GM19239 (cell line): ENCODE results near the gene KIF5C.

ENCODE experiments used
- DNase-seq: peaks from one replicate; pipeline ENCODE4 v3.0.0; 2011; ENCODE audit warnings: low spot score; ENCODE audit not compliant: insufficient read length
- FAIRE-seq: peaks from 2 replicates; lab custom pipeline; 2011; peaks lifted over from hg19 to GRCh38; lab: Jason Lieb, UNC

The KIF5C gene

DNA sequence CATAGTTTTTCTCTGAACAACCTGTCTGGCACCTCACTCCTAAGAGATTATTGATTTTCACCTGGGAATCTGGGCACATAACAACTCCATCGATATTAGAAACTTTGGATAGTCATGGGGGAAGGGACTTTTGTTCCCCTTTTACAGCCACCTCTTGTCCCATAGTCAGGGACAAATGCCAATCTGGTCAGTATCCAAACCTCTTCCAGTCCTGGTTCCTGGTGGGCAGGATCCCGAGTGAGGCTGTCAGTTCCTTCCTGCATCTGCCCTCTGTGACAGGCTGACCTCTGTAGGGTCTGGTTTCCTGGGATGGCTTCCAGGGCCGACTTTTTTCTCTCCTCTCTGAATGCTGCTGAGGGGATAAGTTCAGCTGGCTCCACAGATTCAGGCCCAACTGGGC, 11.0 kb downstream of the KIF5C start:
- DNase-seq: no peak
- no peak for FAIRE-seq

DNA sequence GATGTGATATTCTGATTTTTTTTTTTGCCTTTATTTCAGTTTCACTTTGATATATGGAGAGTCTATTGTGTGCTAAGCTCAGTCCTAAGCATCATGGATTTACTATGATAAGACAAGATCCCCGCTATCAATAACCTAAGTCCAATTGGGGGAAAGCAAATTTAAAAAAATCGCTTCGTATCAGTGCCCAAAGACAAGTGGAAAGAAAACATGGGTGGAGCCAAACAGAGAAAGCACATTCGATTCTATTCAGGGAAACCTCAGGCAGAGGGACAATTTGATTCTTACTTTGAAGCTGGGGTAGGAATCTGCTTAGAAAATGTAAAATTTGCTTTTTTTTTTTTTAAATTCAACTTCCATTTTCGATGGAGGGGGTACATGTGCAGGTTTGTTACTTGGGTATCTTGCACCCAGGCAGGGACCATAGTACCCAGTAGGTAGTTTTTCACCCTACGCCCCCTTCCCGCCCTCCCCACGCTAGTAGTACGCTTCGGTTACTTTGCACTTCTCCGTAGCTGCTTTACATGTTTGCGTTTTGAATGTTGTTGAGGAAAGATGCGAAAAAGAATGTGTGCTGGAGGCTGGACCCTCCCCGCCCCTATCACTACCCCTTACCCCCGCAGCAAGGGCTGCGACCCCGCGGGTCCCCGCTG, 12.4 kb downstream of the KIF5C start:
- DNase-seq (no peak), FAIRE-seq (no peak)

DNA sequence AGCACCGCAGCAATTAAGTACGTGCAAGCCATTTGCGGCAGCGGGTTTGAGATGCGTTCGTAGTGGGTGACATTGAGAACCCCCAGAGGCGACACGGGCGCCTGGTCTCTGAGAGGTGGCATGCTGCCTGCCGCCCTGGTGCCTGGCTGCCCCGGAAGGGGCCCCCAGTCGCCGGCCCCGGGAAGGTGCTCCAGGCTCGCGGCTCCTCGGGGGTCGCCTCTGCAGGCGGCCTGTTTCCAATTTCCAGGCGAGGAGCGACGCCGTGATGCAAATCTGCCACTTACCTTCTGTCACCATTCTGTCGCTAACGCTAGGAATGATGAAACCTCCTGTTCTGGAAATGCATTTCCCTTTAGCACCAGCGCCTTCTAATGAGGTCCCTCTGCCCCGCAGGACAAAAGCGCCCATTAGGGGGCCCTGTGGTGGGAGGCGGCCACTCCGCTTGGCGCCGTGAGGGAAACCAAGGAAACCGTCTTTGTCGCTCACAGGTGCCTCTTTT, 13.0 kb downstream of the KIF5C start:
- FAIRE-seq (no peak), DNase-seq (no peak)

DNA sequence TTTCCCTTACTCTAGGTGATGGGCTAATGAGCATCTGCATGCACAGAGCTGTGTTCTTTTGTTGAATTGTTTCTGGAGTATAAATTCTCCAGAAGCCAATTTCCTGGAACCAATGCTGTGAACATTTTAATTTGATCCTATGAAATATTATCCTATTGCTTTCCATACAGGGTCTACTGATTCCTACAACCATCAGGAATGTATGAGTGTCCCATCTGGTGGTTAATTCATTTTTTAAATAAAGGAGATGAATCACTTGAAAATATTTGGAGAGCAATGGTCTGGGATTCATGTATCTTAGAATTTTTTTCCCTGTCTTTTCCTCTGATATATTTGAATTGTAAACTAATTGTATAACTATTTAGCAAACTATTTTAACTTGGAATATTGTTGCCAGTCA, 14.0 kb downstream of the KIF5C start:
- DNase-seq: no peak

DNA sequence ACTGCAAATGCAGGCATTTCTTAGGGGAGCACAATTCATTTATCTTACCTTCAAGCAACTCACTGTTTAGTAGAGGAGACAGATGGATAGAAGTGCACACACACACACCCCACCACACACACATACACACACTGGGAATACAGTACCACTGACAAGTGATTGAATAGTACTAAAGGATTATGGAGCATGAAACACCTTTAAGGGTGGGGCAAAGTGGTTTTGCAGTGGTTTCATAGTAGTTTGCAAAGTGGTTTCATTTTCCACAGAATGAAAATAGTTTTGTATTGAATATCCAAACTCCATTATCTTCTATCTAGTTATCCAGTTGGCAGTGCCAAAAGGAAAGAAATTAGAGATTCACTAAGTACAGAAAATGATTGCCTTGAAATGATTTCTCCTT, 18.9 kb downstream of the KIF5C start:
- FAIRE-seq (no peak), DNase-seq (no peak)

More for the DNA sequence above, 14.0 kb downstream of the KIF5C start:
- FAIRE-seq: no peak

DNA sequence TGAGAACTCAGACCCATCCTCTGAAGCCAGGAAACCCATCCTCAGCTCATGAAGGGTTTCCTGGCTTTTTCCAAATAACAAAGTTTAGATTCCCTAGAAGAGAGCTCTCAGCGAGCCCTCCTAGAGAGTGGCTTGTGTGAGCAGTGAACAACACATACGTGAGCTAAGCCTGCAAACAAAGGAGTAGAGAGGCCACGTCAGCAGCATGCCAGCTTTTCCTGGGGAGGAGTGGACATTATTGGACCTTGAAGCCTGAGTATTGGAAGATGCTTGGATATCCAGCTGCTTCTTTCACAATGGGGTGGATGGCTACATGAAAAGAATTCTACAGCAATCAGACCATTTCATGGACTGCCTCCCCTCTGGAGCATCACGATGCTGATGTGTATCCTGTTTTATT, 21.1 kb downstream of the KIF5C start:
- no peak for DNase-seq
- FAIRE-seq: no peak

DNA sequence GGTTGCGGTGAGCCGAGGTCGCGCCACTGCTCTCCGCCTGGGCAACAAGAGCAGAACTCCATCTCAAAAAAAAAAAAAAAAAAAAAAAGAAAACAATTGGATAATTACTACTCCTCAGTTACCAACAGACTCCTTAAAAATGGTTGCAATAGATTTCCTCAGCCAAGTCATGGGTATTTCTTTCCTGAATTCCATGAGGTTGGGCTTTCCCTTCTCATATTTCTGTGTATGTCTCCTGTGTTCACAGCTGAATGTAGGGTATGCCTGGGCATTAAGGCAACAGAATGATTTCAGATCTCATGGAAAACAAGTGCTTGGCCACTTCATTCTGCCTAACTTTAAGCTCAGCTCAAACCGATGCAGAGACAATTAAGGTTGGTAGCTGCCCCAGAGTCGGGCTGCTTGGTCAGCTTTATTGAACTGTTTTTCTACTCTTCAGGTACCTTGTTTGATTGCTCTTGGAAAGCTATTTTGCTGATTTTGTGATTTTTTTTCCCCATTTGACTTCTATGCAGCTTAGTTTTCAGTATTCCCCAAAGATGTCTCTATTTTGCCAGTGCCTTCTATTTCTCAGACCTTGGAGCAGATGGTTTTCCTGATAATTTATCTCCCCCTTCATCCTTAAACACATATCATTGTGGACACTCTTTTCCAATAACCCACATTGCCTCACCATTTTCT, 24.8 kb downstream of the KIF5C start:
- no peak for FAIRE-seq
- DNase-seq: no peak

DNA sequence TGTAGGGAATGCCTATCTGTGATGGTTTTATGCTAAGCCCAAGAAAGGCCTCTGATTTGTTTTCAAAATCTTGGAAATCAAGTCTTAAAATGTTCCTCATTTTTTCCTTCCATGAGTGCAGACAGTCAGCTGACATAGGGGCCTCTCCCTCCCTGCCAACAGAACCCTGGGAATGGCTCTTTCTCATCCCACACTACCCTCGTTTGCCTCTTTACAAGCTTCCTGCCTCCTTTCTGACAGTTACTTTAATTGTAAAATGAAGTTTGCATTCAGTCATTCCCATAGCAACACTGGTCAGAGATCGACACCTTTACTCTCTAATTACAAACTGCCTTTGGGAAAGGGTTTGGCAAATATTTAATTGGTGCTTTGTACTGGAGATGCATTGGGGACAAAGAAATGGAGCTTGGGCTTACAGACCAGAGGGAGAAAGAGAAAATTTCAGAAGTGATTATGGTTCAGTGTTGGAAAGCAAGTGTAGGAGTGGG, 25.4 kb downstream of the KIF5C start:
- DNase-seq: no peak
- FAIRE-seq: no peak

DNA sequence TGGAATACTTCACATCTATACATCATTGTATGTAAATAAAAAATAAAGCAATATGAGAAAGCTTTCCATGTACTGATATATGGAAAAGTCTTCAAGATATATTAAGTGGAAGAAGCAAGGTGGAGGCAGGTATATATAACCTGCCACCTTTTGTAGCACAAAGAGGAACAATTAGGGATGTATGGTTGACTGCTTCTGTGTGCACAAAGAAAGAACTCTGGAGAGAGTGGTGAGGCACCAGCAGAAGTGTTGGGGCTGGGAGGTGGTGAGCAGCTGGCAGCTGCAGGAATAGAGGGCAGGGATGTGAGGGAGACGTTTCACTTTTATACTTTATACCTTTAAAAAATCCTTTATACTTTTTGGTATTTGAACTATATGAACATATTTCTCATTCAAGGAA, 26.1 kb downstream of the KIF5C start:
- DNase-seq: no peak
- no peak for FAIRE-seq

DNA sequence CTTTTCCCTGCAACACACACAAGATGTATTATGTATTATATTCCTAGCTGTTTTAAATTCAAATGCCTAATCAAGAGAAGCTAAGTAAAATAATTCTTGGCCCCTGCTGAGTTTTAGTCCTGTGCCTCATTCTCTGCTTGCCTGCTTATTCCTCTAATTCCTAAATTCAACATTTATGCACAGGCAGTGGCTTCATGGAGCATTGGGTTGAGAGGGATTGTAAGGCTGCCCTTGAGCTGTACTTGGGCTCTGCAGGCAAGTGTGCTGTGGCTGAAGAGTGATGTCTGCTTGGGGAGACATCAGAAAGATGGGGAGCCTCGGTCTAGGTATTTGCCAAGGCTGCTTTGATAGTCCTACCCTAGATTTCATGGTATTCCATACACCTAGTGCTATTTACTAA, 27.8 kb downstream of the KIF5C start:
- FAIRE-seq (no peak), DNase-seq (no peak)

DNA sequence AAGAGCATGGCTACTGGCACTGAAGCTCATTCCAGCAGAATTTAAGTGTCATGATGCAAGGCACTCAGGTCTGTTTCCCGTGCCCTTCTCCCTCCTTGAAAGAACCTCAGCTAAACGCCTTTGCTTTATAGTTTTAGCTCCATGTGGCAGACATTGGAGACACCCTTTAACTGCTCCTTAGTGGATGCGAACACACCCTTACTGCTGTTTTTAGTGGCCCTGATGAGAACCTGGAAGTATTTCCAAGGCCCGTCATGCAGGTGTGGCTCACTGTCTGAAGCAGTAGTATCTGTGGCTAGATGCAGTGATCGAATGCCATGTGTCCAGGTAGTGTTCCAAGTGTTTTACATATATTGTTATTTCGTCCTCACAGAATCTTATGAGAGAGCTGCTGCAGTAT, 28.3 kb downstream of the KIF5C start:
- DNase-seq (no peak), FAIRE-seq (no peak)

DNA sequence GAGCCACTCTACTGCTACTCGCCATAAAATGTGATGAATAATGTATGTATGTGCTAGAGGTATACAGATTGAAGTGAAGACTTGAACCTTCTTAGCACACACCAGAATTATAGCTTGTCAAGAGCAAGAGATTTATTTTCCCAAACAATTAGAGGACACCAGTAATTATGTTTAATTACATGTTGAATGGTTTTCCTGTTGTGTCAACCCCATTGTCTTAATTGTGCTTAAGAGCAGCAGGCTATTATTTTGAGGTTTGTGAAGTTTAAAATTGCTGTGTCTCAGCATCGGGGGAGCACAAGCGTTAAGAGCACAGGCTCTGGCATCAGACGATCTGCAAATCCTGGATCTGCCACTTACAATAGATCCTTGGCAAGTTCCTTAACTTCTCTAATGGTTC, 29.0 kb downstream of the KIF5C start:
- FAIRE-seq: no peak
- DNase-seq: no peak

DNA sequence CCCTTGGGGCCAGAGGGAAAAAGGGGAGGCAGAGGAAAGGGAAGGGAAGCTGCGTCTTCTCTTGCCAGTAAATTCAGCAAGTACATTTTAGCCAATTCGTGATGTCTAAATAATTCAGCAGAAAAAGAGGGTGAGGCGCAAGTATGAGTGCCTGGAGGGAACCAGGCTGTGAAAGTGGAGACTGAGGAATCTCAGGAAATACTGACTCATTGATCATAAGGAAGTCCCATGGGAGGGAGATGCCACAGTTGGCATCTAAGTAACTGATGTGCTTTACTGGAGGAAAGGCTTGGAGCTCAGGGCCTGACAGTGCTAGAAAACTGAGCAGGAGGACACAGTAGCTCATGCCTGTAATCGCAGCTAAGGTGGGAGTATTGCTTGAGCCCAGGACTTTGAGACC, 31.1 kb downstream of the KIF5C start:
- FAIRE-seq (no peak), DNase-seq (no peak)

DNA sequence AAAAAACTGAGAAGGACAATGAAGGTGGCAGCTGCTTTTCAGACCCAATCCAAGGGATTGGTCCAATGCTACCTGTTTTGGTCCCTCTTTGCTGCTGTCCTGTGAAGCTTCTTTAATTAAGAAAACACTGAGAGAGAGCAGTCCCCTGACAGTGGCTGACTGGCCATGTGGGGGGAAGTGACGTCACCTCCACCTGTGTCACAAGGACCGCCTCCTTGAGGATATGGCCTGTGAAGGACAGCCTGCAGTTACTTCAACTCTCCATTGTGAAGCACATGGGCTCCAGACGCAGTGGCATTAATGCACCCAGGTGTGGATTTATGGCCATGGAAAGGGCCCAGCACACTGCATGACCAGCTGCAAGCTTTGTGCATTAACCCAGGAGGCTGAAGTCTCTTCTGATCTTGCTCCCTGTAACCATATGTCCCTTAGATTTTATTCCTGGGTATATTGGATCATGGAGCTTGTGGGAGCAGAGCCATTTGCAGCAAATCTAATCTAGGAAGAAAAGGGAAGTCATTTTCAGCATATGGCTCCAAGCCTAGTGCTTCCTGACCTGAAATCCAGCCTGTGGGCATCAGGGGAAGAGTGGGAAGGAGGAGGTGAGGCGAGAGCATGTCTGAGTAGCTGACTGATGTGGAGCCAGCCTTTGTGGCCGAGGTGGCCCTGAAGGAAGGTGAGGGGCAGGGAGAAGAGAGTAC, 32.2 kb downstream of the KIF5C start:
- no peak for FAIRE-seq
- DNase-seq: no peak

DNA sequence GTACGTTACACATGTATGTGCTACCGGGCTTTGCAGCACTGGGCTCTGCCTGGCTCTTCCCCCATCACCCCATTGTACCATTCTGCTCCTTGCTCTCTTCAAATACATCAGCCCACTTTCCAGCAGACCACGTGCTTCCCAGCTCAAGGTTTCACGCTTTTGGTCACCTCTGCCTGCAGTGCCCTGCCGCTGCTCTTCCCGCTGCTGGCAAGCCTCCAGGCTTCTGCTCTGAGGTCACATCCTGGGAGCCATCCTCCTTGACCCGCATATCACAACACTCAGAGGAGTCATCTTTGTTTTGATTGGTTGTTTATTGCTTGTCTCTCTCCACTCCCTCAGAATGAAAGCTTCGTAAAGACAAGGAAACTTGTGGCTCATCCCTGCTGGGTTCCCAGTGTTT, 34.1 kb downstream of the KIF5C start:
- no peak for DNase-seq
- FAIRE-seq: no peak

DNA sequence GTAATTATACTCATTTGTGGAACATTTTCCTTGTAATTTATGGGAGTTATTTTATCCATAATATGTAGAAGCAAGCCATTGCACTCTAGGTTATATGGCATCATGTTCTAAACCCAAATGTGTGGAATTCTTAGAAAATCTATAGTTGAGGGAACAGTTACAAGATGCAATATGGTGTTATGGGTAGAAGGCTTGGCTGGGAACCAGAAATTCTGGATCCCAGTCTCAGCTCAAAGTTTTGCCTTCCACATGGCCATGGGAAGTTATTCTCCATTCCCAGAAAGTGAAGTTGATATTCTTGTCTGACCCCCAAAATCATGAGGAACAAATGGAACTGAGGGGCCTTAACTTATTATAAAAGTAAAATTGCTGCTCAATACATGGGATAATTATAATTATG, 38.0 kb downstream of the KIF5C start:
- no peak for FAIRE-seq

DNA sequence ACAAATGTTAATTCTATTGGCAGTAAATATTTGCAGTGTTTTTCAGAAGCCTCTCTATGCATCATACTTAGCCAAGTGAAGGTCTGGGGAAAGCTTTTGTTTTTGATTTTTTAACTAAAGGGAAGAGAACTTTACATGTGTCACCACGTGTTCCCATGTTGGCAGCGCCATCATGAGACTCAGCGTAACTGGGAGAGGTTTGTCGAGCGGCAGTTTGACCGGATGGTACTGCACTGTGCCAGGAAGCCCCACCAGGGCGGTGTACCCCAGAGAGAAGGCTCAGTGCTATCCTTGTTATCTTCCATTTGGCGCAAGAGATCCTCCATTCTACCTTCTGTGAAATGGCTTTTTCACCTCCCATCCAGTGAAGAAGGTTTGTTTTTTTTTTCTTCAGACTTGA, 38.5 kb downstream of the KIF5C start:
- DNase-seq (no peak), FAIRE-seq (no peak)

More for the DNA sequence above, 38.0 kb downstream of the KIF5C start:
- no peak for DNase-seq

DNA sequence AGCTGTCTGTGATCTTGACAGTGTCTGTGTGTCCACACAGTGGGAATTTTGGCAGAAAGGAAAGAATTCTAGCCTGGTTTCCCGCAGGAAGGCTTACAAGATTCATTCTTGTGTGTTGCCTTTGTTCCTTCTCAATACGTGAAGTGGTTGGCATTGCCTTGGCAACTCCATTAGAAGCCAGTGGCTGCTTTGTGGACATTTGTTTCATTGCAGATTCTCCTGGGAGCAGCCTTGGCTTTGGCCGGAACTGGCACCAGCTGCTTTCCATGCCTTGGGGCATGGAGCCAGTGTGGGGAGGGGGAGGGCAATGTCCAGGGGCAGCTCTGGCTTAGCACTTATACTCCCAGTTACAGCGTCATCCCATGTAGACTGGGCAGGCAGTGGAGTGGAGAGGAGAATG, 39.4 kb downstream of the KIF5C start:
- no peak for DNase-seq
- no peak for FAIRE-seq

DNA sequence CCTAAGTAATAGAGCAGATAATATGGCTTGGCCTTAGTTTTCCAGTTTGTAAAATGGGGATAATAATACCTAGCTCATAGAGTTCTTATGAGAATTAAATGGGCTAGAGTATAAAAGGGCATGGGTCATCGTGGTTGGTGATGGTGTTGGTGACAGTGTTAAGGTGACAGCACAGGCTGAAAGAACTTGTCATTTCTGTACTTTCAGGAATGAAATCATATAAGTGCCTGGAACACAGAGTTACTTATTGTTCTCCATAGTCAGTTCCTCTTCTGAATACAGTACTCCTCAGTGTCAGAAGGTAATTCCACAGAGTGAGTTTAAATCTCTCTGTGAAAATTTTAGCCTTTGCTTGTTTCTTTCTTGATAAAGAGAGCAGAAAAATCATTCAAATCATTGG, 42.4 kb downstream of the KIF5C start:
- DNase-seq: no peak
- FAIRE-seq: no peak

DNA sequence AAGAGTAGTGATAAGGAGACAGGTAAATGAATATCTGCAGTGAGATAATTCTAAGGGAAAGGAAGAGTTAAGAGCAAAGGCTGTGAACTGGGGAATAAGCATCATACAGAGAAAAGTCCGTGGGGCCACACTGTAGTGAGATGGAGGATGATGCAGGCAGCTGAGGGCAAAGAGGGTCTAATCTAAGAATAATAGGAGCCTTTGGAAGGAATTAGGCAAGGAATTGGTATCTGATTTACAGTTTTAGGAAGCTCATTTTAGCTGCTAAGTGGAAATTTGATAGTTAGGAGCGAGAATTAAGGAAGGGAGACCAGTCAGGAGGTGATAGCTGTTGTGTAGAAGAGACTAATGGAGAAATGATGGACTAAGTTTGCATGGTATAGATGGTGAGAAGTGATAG, 43.5 kb downstream of the KIF5C start:
- FAIRE-seq (no peak), DNase-seq (no peak)

DNA sequence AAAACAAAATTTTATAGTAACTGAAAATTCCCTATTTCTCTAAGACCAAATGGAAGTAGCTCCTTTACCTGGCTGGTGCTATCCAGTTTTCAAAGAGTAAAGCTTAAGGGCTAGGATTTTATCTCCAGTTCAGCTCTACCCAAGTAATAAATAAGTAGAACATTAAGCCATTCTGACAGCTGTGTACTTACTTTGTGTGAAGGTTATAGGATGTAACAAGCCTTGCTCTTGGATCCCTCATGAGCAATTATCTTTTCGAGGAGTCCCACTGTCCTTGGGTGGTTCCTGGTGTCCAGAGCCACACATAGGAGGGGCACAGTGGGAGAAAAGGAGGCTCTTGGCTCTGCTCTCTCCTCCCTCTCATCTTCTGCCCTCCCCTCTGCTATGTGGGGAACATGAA, 45.5 kb downstream of the KIF5C start:
- no peak for FAIRE-seq
- no peak for DNase-seq
